ENCODE measurements around the gene PHKA1.
A peak's percentile ranks its signal among the peaks of the same experiment; 100 is the strongest.
"Not testable (repeated sequence)": the region's sequence is repeated elsewhere in the genome, so short reads cannot be mapped to it uniquely, and the experiment has no call there.

Gene PHKA1

DNA sequence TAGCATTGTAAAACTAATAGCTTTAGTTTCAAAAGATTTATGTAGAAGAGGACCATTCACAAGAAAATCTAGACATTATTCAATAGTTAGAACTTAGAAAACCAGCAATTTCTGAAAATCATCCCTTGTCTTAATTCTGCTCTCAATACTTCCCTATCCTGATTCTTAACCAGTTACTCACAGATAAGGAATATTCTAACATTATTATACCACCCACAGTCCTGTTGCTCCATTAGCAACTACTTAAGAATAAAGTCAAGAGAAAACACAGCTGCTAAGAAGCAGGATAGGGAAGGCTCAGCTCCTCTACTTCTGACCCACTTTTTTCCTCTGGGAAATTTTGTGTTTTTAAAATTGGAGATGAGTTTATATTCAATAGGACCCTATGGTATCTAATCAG lies 47.7 kb downstream of the PHKA1 start:
- DNase-seq (ENCODE audit: low read depth) = peak; percentile 39

- DNase-seq (ENCODE audit: low read depth) = no peak
These were observed 50.4 kb downstream of the PHKA1 start for GRCh38 chrX:72663737-72664136.

DNA sequence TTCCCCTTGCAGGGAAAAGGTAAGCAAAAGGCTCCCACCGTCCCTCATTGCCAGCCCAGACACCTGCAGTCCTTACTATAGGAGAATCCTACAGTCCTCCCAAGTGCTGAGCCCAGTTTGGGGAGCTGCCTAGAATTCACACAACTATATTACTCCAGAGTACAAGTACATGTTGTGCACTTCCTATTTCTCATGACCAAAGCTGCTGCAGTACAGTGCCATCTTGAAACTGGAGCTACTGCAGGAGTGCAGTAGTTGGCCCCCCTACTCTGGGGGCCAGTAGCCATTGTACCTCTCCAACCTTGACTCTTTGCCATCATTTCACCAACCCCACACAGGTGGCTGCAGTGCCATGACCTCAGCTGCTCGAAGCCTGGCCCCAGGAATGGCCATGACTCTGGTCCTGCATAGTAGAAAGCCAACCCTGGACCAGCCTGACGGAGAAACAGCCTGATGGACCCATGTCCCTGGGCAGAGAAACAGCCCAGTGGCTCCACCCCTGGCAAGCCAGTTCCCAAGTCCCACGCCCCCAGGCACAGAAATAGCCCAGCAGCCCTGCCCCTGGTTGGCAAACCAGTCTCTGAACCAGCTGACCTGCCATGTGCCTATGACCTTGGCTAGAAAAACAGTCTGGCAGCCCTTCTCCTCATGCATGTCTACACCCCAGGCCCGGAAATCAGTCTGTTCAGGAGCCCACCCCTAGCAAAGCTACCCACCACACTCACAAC lies 51.9 kb downstream of the PHKA1 start:
- DNase-seq (ENCODE audit: low read depth) = no peak

GRCh38 chrX:72659723-72660122 lies 54.4 kb downstream of the PHKA1 start:
- no peak for DNase-seq (ENCODE audit: low read depth)

DNA sequence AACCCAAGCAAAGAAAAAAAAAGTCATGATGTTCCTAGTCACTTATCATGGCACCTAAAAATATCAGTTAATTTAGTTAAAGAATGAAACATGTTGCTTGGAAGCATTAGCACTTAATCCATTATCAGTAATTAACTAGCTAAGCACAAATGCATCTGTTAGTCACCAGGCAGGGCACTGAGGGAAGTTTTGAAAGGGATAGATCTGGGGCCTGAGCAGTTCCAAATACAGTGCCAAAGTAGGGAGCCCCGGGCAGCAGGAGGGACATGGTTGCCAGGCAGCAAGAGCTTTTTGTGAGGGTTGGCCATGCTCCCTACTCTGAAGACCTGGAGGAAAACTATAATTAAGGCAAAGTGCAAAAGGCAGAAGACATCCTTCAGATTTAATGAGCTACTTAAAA lies 62.0 kb downstream of the PHKA1 start:
- DNase-seq (ENCODE audit: low read depth) = no peak

DNA sequence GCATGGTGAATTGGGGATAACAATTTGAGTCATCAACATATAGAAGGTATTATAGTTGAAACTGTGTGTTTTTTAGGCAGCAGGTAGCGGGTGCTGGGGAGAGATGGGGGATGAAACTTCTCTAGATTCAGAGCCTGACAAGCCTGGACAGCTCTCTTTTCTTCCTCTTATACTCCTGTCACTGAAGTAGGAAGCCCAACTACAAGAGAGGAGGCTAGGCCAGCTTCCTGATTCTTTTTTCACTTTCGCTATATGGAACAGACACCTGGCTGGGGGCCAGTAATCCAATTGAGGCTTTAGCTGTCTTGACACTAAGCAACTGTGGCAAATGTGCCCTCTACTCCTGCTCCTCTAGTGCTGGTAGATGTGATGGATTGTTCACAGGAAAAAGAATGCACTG lies 69.2 kb downstream of the PHKA1 start:
- DNase-seq (ENCODE audit: low read depth) = no peak

- no peak for DNase-seq (ENCODE audit: low read depth)
These were observed 72.5 kb downstream of the PHKA1 start for GRCh38 chrX:72641611-72642010.

GRCh38 chrX:72635930-72636329 lies 78.2 kb downstream of the PHKA1 start:
- no peak for DNase-seq (ENCODE audit: low read depth)

DNA sequence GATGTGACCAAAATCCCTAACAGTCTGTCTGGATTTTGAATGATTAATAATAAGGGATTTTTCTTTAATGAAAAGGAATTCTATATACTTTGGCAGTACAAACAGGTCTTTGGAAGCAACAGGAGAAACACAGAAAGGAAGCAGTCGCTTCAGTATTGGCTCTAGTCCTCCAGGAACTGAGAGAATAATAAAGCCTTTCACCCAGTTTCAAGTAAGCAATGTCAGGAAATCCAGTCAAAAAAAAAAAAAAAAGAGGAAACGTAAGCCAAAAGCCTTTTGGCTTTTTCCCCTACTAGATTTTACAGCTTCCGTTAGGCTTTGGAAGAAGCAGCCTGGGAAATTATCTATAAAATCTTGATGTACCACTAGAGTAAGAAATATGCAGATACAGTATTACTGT lies 79.8 kb downstream of the PHKA1 start:
- no peak for DNase-seq (ENCODE audit: low read depth)

DNA sequence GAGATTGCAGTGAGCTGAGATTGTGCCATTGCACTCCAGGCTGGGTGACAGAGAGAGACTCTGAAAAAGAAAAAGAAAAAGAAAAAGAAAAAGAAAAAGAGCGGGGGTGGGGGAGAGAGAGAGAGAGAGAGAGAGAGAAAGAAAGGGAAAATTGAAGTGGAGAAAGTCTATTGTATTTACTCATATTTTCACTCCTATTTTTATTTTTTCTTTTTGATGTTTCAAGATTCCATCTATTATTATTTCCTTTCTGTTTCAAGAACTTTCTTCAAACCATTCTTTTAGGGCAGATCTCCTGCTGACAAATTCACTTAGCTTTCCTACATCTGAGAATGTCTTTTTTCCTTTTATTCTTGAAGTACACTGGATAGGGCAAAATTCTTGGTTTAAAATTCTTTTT lies 83.9 kb downstream of the PHKA1 start:
- DNase-seq (ENCODE audit: low read depth) = no peak

- DNase-seq (ENCODE audit: low read depth) = no peak
These were observed 89.9 kb downstream of the PHKA1 start for GRCh38 chrX:72624194-72624593.

DNA sequence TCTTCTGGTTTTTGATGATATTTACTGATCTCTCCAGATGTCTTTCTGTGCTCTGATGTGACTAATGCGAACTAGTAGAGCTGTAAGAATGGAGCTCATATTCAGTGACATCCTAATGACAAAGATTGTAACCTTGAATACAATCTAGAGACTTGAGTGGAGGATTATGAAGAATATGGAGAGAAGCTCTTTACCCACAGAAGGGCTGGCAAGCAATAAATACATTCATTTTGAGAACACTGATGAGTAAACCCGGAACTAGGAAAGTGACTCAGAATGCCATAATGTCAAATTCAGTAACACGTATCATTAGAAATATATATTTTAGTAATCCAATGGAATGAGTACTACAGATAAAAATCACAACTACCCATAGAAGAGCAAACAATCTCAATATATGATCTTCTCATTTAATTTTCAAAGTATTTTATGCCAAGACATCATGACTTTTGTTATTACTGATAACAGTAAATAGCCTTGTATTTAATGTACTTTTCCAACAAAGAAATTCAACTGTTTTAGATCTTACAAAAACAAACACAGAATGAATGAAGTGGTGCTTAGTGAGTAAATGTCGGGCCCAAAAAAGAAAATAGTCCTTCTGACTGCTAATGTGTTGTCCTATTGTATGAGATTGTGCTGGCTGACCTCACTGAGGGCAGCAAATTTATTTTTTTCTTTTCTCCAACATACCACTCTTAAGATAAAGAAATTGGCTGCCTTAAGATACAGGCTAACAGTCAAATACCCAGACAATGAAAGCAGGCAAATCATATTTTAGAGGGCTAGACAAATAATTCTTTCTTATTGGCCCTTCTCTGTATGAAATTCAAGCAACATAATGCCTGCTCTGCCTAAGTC lies 92.3 kb downstream of the PHKA1 start:
- DNase-seq (ENCODE audit: low read depth) = peak; percentile 60

- DNase-seq (ENCODE audit: low read depth) = no peak
These were observed 92.9 kb downstream of the PHKA1 start for GRCh38 chrX:72621163-72621562.

DNA sequence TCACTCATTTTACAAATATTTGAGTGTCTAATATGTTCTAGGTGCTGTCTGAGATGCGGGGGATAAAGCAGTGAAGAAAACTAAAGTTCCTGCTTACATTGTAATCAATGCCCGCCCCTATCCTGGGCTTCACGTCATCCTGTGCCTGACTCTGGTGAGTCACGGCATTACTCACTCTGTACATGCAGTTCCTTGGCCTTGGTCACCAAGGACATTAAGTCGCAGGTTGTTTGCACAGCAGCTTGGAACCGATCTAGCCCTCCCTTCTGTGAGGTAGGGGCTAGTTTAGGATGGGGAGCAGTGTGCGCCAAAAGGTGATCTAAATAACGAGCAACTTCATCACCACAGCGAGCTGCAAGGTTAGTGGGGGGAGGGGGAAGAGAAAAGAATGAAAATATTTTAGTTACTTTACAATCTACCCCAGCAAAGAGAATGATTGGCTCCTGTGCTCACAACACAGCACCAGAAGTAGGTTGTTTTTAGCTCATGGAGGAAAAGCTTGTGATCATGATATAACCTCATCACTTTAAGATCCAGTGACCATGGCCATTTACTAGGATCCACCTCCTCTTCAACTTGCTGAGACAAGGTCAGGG lies 93.5 kb downstream of the PHKA1 start:
- peak; percentile 92 for DNase-seq (ENCODE audit: low read depth)

DNA sequence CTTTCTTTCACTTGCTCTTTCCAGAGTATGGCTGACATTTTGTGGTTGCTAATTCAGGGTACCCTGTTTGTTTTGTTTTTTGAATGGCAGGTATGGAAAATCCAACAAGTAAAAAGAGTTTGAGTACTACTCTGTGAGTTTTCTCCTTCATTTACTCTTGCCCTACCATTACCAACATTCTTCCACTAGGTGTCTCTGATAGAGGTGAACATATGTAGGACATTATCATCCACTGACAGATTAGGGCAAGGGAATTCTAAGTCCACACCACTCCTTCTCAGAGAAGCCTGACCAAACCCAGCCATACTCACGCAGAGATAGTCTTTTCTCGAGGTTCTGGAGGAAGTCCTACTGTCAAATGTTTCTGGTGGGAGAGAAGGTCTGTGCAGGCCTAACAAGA lies 104.8 kb downstream of the PHKA1 start:
- no peak for DNase-seq (ENCODE audit: low read depth)

GRCh38 chrX:72604705-72605104 lies 109.4 kb downstream of the PHKA1 start:
- no peak for DNase-seq (ENCODE audit: low read depth)

DNA sequence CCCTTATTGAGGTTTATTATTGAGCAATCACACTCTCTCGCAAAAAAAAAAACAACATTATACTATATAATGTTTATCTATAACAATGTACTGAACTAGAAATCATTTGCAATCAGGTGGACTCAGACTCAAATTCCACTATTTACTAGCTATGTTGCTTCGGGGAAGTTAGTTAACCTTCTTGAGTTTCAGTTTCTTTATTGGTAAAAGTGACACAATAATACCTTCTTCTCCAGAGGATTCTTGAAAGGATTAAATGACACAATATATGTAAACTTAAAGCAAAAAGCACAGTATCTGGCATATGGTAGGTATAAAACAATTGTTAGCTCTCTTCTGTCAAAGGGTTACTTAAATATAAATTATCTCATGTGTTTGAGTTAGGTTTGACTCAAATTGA lies 110.0 kb downstream of the PHKA1 start:
- no peak for DNase-seq (ENCODE audit: low read depth)

GRCh38 chrX:72591038-72591437 lies 123.1 kb downstream of the PHKA1 start:
- DNase-seq (ENCODE audit: low read depth) = not testable (repeated sequence)

GRCh38 chrX:72584163-72584562 lies 129.9 kb downstream of the PHKA1 start:
- no peak for DNase-seq (ENCODE audit: low read depth)

- DNase-seq (ENCODE audit: low read depth) = peak; percentile 86
These were observed 137.8 kb downstream of the PHKA1 start for GRCh38 chrX:72576141-72576894.

GRCh38 chrX:72573158-72573511 lies 141.0 kb downstream of the PHKA1 start:
- DNase-seq (ENCODE audit: low read depth) = no peak

Measured in iris pigment epithelial cell (primary cell).